ENCODE measurements around the gene RIMS4.

GRCh38 chr20:44796311-44796710 lies 14.0 kb downstream of the RIMS4 start:
- TF ChIP-seq CTCF (IDR thresholded peaks at IDR 0.05) (no peak), POLR2A (IDR thresholded peaks at IDR 0.05) (no peak), POLR2AphosphoS5 (IDR thresholded peaks at IDR 0.05) (no peak), EP300 (IDR thresholded peaks at IDR 0.05; ENCODE audit: low read depth) (no peak)
